Panc1 (cell line): ENCODE data around the gene SKOR1. TPM values are rescaled to one million over a fixed set of nuclear protein-coding genes. Genes with fewer than 3 reads are reported as not detected.

ENCODE experiments used
- ATAC-seq: fragments of 200-7000 bp; cut with Tn5 transposase; 2 replicates; pipeline ENCODE4 v1.9.1; 2020; ENCODE audit warnings: mild to moderate bottlenecking, moderate library complexity
- BruUV-seq: library from RNA; stranded (reverse); fragments of 400-500 nt; replicated peaks from 2 replicates; lab custom pipeline; 2021; lab: Mats Ljungman, UMichigan
- CTCF ChIA-PET: fragments of 300-600 bp; sonication (Branson Sonifier 250); formaldehyde crosslinking; loops from one replicate; lab custom pipeline; 2022; ENCODE audit warnings: antibody characterized with exemption; lab: Charles Lee
- POLR2A ChIA-PET: fragments of 300-600 bp; sonication (Branson Sonifier 250); formaldehyde crosslinking; loops from one replicate; lab custom pipeline; 2022; ENCODE audit warnings: antibody characterized with exemption; lab: Charles Lee
- DNase-seq: peaks from one replicate; pipeline ENCODE4 v3.0.0-alpha.2; 2010; ENCODE audit warnings: low read depth, low spot score
- H3K27ac ChIP-seq: 2 replicates; pipeline ENCODE4 v1.5.1; 2011; ENCODE audit warnings: mild to moderate bottlenecking, low read length, inconsistent platforms
- H3K27me3 ChIP-seq: fragments of 200-500 bp; sonication (Bioruptor generic); 2 replicates; pipeline ENCODE4 v1.6.0; 2014; ENCODE audit warnings: low read length, inconsistent platforms; ENCODE audit not compliant: control insufficient read depth, insufficient read depth
- H3K36me3 ChIP-seq: fragments of 200-500 bp; sonication (Bioruptor generic); 2 replicates; pipeline ENCODE4 v1.5.1; 2014; ENCODE audit warnings: inconsistent platforms, mild to moderate bottlenecking, low read length, moderate library complexity; ENCODE audit not compliant: control insufficient read depth, insufficient read depth
- H3K4me1 ChIP-seq: 2 replicates; pipeline ENCODE4 v1.5.1; 2011; ENCODE audit warnings: inconsistent platforms, mild to moderate bottlenecking, low read length, moderate library complexity; ENCODE audit not compliant: control insufficient read depth, insufficient read depth
- H3K4me3 ChIP-seq, 2 experiments: 2 replicates each; pipeline ENCODE4 v1.5.1; 2011 to 2012; ENCODE audit warnings: low read depth in 2 of 2, low read length in 2 of 2, mild to moderate bottlenecking in 2 of 2, inconsistent platforms in 1 of 2, moderate library complexity in 1 of 2
- H3K9me3 ChIP-seq: fragments of 200-500 bp; sonication (Bioruptor generic); 2 replicates; pipeline ENCODE4 v1.5.1; 2014; ENCODE audit warnings: low read depth, mild to moderate bottlenecking, inconsistent platforms, low read length, moderate library complexity; ENCODE audit not compliant: control insufficient read depth, insufficient read depth
- POLR2AphosphoS5 ChIP-seq: IDR thresholded peaks from 2 replicates; pipeline ENCODE4 v1.6.1; 2012; ENCODE audit warnings: mild to moderate bottlenecking, low read depth, low read length, moderate library complexity
- SIN3A ChIP-seq: IDR thresholded peaks from 2 replicates; pipeline ENCODE4 v1.6.1; 2012; ENCODE audit warnings: low read depth, mild to moderate bottlenecking, low read length, moderate library complexity, borderline replicate concordance; ENCODE audit not compliant: insufficient read depth
- TCF7L2 ChIP-seq: IDR thresholded peaks from 2 replicates; pipeline ENCODE4 v1.6.1; 2011; ENCODE audit warnings: mild to moderate bottlenecking, low read depth, low read length, inconsistent platforms
- in situ Hi-C: cut with HindIII; loops from 2 replicates; pipeline ENCODE4 v1.10.0; 2016; ENCODE audit warnings: low sequenced_read_pairs, low pct_unique_long_range_greater_than_20kb
- intact Hi-C: fragments of 100-400 bp; cut with micrococcal nuclease; formaldehyde crosslinking; loops from one replicate; pipeline ENCODE4 v1.10.0; 2022; ENCODE audit not compliant: unreplicated experiment
- total RNA-seq: library from RNA; stranded (reverse); gene quantifications from one replicate; pipeline ENCODE4 v1.2.1, GENCODE V29; 2021; ENCODE audit not compliant: unreplicated experiment
- TF ChIP-seq, protein P1 (sequence below), 2 experiments: IDR thresholded peaks; 2 replicates each; pipeline ENCODE4 v1.6.1; 2011 to 2012; ENCODE audit warnings: low read depth in 2 of 2, control low read depth in 1 of 2, low read length in 1 of 2, mild to moderate bottlenecking in 1 of 2, moderate library complexity in 1 of 2; ENCODE audit not compliant: insufficient read depth in 1 of 2
- TF ChIP-seq, protein P2 (sequence below): fragments of 450-650 bp; IDR thresholded peaks from 2 replicates; pipeline ENCODE4 v1.5.1; 2017; ENCODE audit warnings: mild to moderate bottlenecking

SKOR1 gene
- total RNA-seq, 1 experiment from 2014 or later, result 0.21 TPM

DNA sequence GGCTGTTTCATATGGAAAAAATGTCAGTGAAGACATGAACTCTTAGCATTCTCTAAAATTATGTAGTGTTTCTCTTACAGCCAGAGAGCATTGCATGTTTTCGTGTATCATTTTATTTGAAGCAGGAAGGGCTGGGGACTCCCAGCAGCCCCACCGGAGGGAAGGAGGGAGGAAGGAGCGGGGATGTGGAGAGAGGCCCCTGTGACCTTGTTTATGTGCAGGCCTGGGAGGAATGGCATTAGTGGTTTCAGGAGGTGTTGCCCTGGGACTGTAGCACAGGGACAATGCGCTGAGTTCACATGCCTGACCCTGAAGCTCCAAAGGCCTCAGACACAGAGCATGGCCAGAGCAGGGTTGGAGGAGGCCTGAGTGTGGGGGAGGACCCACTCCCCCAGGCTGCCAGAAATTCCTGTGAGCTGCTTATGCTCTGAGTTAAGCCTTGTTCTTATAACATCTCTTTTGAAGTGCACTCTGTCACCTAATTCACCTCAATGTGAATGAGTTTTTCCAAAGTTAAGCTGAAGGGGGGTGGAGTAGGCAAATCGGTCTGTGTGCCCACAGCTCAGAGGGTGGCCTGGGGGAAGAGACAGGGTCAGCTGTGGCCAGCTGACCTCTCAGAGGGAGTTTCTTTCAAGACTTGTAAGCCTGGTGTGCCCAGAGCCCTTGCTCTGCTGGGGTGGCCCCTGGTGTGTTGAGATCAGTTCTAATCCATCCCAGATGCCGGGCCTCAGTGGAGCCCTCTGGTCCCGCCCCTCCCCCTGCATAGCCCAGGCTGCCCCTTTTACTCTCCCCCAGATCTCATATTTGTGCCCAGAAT, 18.5 kb downstream of the SKOR1 start:
- in situ Hi-C loops (no loop called here), intact Hi-C loops (no loop called here)
- no TSS peak for BruUV-seq
- POLR2A ChIA-PET, result interaction anchor here (0.5 to 1.0 kb wide), 2 partner anchors 199 to 433 kb away, joined by 3 to 5 read pairs; partner anchors contain the start of gene FEM1B
- Histone ChIP-seq H3K27me3 (no peaks in the 10 kb centered on the region), H3K4me1 (peaks cover 51% of the 10 kb centered on the region), H3K36me3 (no peaks in the 10 kb centered on the region), H3K27ac (peak overlapping the region; percentile 85), H3K9me3 (no peaks in the 10 kb centered on the region), H3K4me3 (no peak overlapping the region)
- peak; percentile 90 for TF ChIP-seq TCF7L2
- TF ChIP-seq, protein P1, sequence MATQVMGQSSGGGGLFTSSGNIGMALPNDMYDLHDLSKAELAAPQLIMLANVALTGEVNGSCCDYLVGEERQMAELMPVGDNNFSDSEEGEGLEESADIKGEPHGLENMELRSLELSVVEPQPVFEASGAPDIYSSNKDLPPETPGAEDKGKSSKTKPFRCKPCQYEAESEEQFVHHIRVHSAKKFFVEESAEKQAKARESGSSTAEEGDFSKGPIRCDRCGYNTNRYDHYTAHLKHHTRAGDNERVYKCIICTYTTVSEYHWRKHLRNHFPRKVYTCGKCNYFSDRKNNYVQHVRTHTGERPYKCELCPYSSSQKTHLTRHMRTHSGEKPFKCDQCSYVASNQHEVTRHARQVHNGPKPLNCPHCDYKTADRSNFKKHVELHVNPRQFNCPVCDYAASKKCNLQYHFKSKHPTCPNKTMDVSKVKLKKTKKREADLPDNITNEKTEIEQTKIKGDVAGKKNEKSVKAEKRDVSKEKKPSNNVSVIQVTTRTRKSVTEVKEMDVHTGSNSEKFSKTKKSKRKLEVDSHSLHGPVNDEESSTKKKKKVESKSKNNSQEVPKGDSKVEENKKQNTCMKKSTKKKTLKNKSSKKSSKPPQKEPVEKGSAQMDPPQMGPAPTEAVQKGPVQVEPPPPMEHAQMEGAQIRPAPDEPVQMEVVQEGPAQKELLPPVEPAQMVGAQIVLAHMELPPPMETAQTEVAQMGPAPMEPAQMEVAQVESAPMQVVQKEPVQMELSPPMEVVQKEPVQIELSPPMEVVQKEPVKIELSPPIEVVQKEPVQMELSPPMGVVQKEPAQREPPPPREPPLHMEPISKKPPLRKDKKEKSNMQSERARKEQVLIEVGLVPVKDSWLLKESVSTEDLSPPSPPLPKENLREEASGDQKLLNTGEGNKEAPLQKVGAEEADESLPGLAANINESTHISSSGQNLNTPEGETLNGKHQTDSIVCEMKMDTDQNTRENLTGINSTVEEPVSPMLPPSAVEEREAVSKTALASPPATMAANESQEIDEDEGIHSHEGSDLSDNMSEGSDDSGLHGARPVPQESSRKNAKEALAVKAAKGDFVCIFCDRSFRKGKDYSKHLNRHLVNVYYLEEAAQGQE (IDR thresholded peaks at IDR 0.05; ENCODE audit: insufficient read depth in 1 of 2, low read depth in 2 of 2, low read length in 1 of 2), result no peak
- CTCF ChIA-PET, result interaction anchor here (0.6 kb wide), 2 partner anchors 10 to 1123 kb away, joined by 3 to 4 read pairs; no protein-coding TSS in a partner anchor
- DNase-seq (no peak), ATAC-seq (peak; percentile 54)

DNA sequence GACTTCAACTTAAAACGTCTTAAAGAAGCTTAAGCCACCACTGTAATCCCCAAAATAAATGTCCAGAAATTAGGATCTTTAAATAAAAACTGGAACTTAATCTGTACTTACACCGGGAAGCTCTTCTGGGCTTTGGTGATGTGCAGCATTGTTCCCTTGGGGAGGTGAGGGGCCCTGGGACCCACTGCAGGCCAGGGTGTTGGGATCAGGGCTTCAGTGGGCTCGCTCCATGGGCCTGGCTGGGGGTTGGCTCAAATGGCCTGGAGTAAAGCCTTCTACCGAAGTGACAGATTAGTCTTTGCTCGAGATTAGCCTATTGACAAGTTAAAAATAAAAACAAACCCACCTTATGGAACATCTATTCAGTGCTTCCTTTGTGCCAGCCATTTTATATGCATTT, 20.7 kb downstream of the SKOR1 start:
- BruUV-seq, result no TSS peak
- intact Hi-C loops (no loop called here), in situ Hi-C loops (no loop called here)
- ChIA-PET CTCF (no interaction called here), POLR2A (no interaction called here)
- Histone ChIP-seq H3K9me3 (no peaks in the 10 kb centered on the region), H3K4me1 (peaks cover 42% of the 10 kb centered on the region), H3K27ac (peak overlapping the region; percentile 85; the same call in 1 of the 2 replicates), H3K36me3 (no peaks in the 10 kb centered on the region), H3K27me3 (no peaks in the 10 kb centered on the region), H3K4me3 (no peak overlapping the region)
- no peak for TF ChIP-seq SIN3A
- TF ChIP-seq POLR2AphosphoS5, result no peak
- TF ChIP-seq, protein P1 (IDR thresholded peaks at IDR 0.05; ENCODE audit: insufficient read depth in 1 of 2, low read depth in 2 of 2, low read length in 1 of 2), result no peak
- TF ChIP-seq, protein P2, sequence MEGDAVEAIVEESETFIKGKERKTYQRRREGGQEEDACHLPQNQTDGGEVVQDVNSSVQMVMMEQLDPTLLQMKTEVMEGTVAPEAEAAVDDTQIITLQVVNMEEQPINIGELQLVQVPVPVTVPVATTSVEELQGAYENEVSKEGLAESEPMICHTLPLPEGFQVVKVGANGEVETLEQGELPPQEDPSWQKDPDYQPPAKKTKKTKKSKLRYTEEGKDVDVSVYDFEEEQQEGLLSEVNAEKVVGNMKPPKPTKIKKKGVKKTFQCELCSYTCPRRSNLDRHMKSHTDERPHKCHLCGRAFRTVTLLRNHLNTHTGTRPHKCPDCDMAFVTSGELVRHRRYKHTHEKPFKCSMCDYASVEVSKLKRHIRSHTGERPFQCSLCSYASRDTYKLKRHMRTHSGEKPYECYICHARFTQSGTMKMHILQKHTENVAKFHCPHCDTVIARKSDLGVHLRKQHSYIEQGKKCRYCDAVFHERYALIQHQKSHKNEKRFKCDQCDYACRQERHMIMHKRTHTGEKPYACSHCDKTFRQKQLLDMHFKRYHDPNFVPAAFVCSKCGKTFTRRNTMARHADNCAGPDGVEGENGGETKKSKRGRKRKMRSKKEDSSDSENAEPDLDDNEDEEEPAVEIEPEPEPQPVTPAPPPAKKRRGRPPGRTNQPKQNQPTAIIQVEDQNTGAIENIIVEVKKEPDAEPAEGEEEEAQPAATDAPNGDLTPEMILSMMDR, result no peak
- TF ChIP-seq TCF7L2, result no peak
- DNase-seq (no peak), ATAC-seq (no peak)
